Right lobe of liver (tissue), 4 donors: ENCODE results near the gene KCTD13.

Experiments used
- POLR2A ChIP-seq: fragments of 450-650 bp; IDR thresholded peaks from one replicate; pipeline ENCODE4 v1.6.1; 2017; ENCODE audit warnings: antibody characterized with exemption, mild to moderate bottlenecking
- TF ChIP-seq, protein P1 (sequence below), 4 donors: fragments of 200-600 bp in 3 of 4; fragments of 450-650 bp in 1 of 4; IDR thresholded peaks; one replicate each; pipeline versions ENCODE4 v1.5.1 to v1.8.0; 2016 to 2022; ENCODE audit warnings: antibody characterized with exemption in 4 of 4, mild to moderate bottlenecking in 2 of 4
- donor health status: DM: no; HTN: no; CAD: no.
- donor health status: DM: no; HTN: no; CAD: no.
- donor health status: DM: no; HTN: yes; CAD: no.

DNA sequence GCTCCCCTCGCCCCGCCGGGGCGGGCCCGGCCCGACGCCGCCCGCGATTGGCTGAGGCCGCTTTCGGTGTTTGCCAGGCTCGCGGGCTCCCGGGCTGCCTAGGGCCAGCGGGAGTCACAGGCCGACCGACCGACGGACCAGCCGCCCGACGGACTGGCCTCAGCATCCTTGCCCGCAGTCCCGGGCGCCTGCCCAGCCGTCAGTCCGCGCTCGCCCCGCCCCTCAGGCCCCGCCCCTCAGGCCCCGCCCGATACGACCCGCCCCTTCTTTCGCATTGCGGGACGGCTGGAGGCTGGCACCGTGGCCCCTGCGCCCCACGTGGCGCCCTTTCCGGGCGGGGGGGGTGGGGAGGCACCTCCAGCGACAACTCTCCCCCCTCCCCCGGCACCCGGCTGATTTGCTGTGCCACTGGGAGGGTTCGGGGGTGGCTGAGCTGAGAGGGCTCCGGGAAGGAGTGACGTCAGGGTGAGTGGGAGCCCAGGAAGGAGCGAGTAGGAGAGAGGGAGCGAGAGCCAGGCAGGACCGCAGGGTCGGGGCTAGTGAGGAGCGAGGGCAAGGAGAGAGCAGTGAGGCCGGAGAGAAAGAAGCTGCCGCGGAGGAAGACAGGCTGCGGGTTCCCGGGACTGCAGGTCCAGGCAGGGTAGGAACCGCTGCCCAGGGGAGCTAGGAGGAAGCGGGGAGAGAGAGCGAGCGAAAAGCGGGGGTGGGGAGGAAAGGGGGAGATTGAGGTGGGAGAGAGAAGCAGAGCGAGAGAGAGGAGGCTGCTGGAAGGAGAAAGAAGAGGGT lies 25.7 kb downstream of the KCTD13 start, which contains the start of gene ASPHD1:
- TF ChIP-seq, protein P1, sequence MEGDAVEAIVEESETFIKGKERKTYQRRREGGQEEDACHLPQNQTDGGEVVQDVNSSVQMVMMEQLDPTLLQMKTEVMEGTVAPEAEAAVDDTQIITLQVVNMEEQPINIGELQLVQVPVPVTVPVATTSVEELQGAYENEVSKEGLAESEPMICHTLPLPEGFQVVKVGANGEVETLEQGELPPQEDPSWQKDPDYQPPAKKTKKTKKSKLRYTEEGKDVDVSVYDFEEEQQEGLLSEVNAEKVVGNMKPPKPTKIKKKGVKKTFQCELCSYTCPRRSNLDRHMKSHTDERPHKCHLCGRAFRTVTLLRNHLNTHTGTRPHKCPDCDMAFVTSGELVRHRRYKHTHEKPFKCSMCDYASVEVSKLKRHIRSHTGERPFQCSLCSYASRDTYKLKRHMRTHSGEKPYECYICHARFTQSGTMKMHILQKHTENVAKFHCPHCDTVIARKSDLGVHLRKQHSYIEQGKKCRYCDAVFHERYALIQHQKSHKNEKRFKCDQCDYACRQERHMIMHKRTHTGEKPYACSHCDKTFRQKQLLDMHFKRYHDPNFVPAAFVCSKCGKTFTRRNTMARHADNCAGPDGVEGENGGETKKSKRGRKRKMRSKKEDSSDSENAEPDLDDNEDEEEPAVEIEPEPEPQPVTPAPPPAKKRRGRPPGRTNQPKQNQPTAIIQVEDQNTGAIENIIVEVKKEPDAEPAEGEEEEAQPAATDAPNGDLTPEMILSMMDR (IDR thresholded peaks at IDR 0.05), result no peak
- TF ChIP-seq POLR2A, result no peak
